Uterus (tissue), 4 donors: ENCODE measurements around the gene CBFA2T3. TPM values are rescaled to one million over a fixed set of nuclear protein-coding genes. Genes with fewer than 3 reads are reported as not detected.

Source experiments
- DNase-seq, 2 donors: peaks; one replicate each; pipeline ENCODE4 v3.0.0-alpha.2; 2019 to 2020
- H3K27ac ChIP-seq, 2 donors: fragments of 200-600 bp; sonication (generic); 1 replicate in 1 of 2; 2 replicates in 1 of 2; pipeline ENCODE4 v1.5.1; 2016 to 2018
- H3K27me3 ChIP-seq, 2 donors: fragments of 200-600 bp; sonication (generic); one replicate each; pipeline ENCODE4 v1.5.1; 2018 to 2019; ENCODE audit warnings: control low read depth in 1 of 2
- H3K36me3 ChIP-seq, 2 donors: fragments of 200-600 bp; sonication (generic); one replicate each; pipeline ENCODE4 v1.5.1; 2019; ENCODE audit warnings: control low read depth in 1 of 2
- H3K4me1 ChIP-seq, 2 donors: fragments of 200-600 bp; sonication (generic); one replicate each; pipeline ENCODE4 v1.5.1; 2018 to 2019; ENCODE audit warnings: control low read depth in 1 of 2
- H3K4me3 ChIP-seq, 2 donors: fragments of 200-600 bp; sonication (generic); 1 replicate in 1 of 2; 2 replicates in 1 of 2; pipeline ENCODE4 v1.5.1; 2018 to 2019; ENCODE audit warnings: mild to moderate bottlenecking in 1 of 2
- H3K9me3 ChIP-seq, 2 donors: fragments of 200-600 bp; sonication (generic); one replicate each; pipeline ENCODE4 v1.5.1; 2019; ENCODE audit warnings: control low read depth in 1 of 2
- CTCF ChIP-seq, 4 experiments: fragments of 200-600 bp in 2 of 4; fragments of 450-650 bp in 2 of 4; sonication (generic) in 2 of 4; IDR thresholded peaks; one replicate each; pipeline ENCODE4 v1.5.1; 2016 to 2019; ENCODE audit warnings: antibody characterized with exemption in 4 of 4, mild to moderate bottlenecking in 2 of 4, moderate library complexity in 1 of 4
- POLR2A ChIP-seq, 2 donors: fragments of 450-650 bp; IDR thresholded peaks; one replicate each; pipeline ENCODE4 v1.6.1; 2016; ENCODE audit warnings: antibody characterized with exemption in 2 of 2, mild to moderate bottlenecking in 1 of 2, moderate library complexity in 1 of 2
- intact Hi-C: fragments of 100-400 bp; cut with DNase I; formaldehyde crosslinking; loops from one replicate; pipeline ENCODE4 v1.15.1; 2023; ENCODE audit warnings: low total_unique reads
- total RNA-seq, 4 donors: library from RNA; depleted of rRNA in 3 of 4; stranded (reverse); fragments of >200 nt in 3 of 4; gene quantifications; one replicate each; pipeline versions ENCODE4 v1.1.0 to v1.2.4, GENCODE V29; 2014 to 2023
- donor health status: DM: yes; HTN: yes; CAD: no.

Gene CBFA2T3
- total RNA-seq, 4 donors from 2014 or later, result under 0.01 to 12.1 (median 3.1) TPM

- Histone ChIP-seq H3K27me3 (no peaks in the 10 kb centered on the region), H3K27ac (no peak overlapping the region), H3K4me1 (no peaks in the 10 kb centered on the region), H3K36me3 (no peaks in the 10 kb centered on the region), H3K9me3 (no peaks in the 10 kb centered on the region), H3K4me3 (no peak overlapping the region)
- no peak for TF ChIP-seq CTCF (IDR thresholded peaks at IDR 0.05)
- intact Hi-C loops, result no loop called here
- DNase-seq, result no peak
These were observed 129.4 kb downstream of the CBFA2T3 start for GRCh38 chr16:88847654-88848053.

GRCh38 chr16:88846088-88846487 lies 130.9 kb downstream of the CBFA2T3 start:
- Histone ChIP-seq H3K4me1 (no peaks in the 10 kb centered on the region), H3K27ac (no peak overlapping the region), H3K4me3 (no peak overlapping the region), H3K9me3 (no peaks in the 10 kb centered on the region), H3K36me3 (no peaks in the 10 kb centered on the region), H3K27me3 (no peaks in the 10 kb centered on the region)
- intact Hi-C loops, result no loop called here
- TF ChIP-seq POLR2A (IDR thresholded peaks at IDR 0.05) (no peak), CTCF (IDR thresholded peaks at IDR 0.05) (no peak)
- no peak for DNase-seq

- no peaks in the 10 kb centered on the region for H3K9me3 ChIP-seq
- no peaks in the 10 kb centered on the region for H3K36me3 ChIP-seq
- intact Hi-C loops, result no loop called here
- H3K4me1 ChIP-seq, result no peaks in the 10 kb centered on the region
- H3K27ac ChIP-seq, result no peak overlapping the region
- TF ChIP-seq POLR2A (IDR thresholded peaks at IDR 0.05), result no peak
- no peak for TF ChIP-seq CTCF (IDR thresholded peaks at IDR 0.05)
- DNase-seq, result no peak
- H3K27me3 ChIP-seq, result no peaks in the 10 kb centered on the region
- H3K4me3 ChIP-seq, result no peak overlapping the region
These were observed 132.5 kb downstream of the CBFA2T3 start for GRCh38 chr16:88844419-88845036.

- H3K4me1 ChIP-seq, result no peaks in the 10 kb centered on the region
- no peak overlapping the region for H3K27ac ChIP-seq
- H3K27me3 ChIP-seq, result no peaks in the 10 kb centered on the region
- no peaks in the 10 kb centered on the region for H3K9me3 ChIP-seq
- TF ChIP-seq CTCF (IDR thresholded peaks at IDR 0.05), result no peak
- TF ChIP-seq POLR2A (IDR thresholded peaks at IDR 0.05), result no peak
- H3K36me3 ChIP-seq, result no peaks in the 10 kb centered on the region
- no peak overlapping the region for H3K4me3 ChIP-seq
- intact Hi-C loops, result no loop called here
- DNase-seq, result no peak
These were observed 133.8 kb downstream of the CBFA2T3 start for GRCh38 chr16:88843256-88843655.

GRCh38 chr16:88842806-88843205 lies 134.2 kb downstream of the CBFA2T3 start:
- Histone ChIP-seq H3K4me1 (no peaks in the 10 kb centered on the region), H3K27me3 (no peaks in the 10 kb centered on the region), H3K4me3 (no peak overlapping the region), H3K36me3 (no peaks in the 10 kb centered on the region), H3K27ac (no peak overlapping the region), H3K9me3 (no peaks in the 10 kb centered on the region)
- TF ChIP-seq CTCF (IDR thresholded peaks at IDR 0.05) (no peak), POLR2A (IDR thresholded peaks at IDR 0.05) (no peak)
- intact Hi-C loops, result no loop called here
- no peak for DNase-seq
